Fibroblast of pulmonary artery (primary cell): Measurements from ENCODE around the gene ZNF827.

ENCODE experiments used
- DNase-seq: peaks from one replicate; pipeline ENCODE4 v3.0.0-alpha.2; 2010; ENCODE audit warnings: low read depth
- H3K4me3 ChIP-seq: replicated peaks from 2 replicates; pipeline ENCODE4 v1.5.1; 2011; ENCODE audit warnings: low read depth, mild to moderate bottlenecking, control low read depth, low read length, moderate library complexity
- TF ChIP-seq, protein P1 (sequence below): IDR thresholded peaks from 2 replicates; pipeline ENCODE4 v1.5.1; 2011; ENCODE audit warnings: mild to moderate bottlenecking, control low read depth, low read length, inconsistent platforms; ENCODE audit errors: missing control alignments

ZNF827 gene

DNA sequence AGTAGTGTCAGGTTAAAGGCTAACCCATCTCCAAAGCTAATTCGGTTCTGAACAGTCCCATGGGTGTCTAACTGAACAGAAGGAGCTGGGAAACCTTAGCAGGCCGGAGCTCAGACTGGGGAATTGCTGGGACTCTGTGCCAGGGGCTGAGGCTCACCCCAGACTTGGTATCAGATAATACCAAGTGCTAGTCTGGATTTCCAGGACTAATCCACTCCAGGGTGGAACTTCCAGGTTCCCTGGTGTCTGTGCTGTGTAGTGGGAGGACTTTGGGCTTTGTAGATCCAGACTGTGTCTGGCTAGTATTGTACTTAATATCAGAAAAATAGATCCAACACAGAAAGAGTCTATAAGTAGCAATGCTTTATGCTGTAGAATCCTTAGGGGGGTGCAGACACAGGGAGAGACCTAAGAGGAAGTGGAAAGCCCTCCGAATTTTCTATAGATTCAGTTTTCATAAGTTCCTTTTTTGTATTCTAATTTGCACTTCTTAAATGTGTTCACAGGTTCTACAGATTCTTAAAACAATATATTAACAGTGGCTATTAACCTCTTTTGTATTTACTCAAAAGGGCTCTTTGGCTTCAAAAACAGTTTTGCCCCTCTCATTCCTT lies 4.1 kb downstream of the ZNF827 start:
- DNase-seq, result no peak
- TF ChIP-seq, protein P1, sequence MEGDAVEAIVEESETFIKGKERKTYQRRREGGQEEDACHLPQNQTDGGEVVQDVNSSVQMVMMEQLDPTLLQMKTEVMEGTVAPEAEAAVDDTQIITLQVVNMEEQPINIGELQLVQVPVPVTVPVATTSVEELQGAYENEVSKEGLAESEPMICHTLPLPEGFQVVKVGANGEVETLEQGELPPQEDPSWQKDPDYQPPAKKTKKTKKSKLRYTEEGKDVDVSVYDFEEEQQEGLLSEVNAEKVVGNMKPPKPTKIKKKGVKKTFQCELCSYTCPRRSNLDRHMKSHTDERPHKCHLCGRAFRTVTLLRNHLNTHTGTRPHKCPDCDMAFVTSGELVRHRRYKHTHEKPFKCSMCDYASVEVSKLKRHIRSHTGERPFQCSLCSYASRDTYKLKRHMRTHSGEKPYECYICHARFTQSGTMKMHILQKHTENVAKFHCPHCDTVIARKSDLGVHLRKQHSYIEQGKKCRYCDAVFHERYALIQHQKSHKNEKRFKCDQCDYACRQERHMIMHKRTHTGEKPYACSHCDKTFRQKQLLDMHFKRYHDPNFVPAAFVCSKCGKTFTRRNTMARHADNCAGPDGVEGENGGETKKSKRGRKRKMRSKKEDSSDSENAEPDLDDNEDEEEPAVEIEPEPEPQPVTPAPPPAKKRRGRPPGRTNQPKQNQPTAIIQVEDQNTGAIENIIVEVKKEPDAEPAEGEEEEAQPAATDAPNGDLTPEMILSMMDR, result no peak
- H3K4me3 ChIP-seq, result no peak overlapping the region

DNA sequence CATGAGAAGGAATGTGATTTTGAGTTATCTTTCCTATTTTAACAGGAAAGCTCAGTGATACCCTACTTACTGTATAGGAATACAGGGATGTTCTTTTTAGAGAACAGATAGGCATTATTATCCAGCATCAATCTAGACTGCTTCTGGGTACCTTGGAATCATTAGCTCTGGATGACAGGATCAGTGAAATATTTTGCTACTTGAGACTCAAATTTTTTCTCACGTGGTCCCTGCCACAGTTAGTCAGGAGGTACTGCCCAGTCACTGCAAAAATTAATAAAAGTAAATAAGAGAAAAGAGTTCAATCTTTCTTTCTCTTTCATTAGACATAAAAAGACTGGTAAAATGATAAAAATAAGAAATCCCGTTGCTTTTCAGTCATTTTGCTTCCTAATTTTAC lies 5.5 kb downstream of the ZNF827 start:
- DNase-seq, result no peak
- TF ChIP-seq, protein P1, result no peak
- no peak overlapping the region for H3K4me3 ChIP-seq

DNA sequence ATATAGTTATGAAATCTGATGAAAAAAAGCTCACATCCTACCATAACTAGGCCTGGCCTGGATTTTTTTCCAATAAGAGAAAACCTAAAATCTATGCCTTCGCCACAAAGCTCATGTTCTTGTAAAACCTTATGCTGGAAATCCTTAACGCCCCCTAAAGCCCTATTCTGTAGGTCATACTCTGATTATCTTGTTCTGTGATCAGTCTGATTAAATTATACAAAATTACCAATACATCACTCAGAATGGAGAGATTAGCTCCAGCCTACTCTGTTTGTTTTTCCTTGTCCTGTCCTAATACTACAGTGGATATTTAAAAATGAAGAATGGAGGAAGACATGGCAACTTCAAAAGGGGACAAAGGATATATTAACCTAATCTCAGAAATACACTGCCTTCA lies 7.2 kb downstream of the ZNF827 start:
- TF ChIP-seq, protein P1, result no peak
- DNase-seq, result no peak
- H3K4me3 ChIP-seq, result no peak overlapping the region

DNA sequence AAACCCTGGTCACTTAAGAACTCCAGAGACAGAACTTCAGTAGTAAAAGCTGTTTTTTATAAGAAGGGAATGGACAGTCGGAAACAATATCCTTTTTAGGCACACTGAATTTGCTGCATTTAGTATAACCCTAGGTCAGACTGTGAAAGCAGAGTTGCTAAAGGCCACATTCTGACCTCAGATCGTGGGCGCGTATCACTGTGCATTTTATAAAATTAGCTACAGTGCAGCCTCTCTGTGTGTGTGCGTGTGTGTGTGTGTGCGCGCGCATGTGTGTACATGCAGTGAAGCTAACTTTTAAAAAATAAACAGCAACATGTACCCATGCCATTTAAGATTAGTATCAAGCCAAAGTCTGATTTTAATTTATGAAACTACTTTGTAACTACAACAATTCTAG lies 8.0 kb downstream of the ZNF827 start:
- TF ChIP-seq, protein P1, result no peak
- no peak for DNase-seq
- H3K4me3 ChIP-seq, result no peak overlapping the region

DNA sequence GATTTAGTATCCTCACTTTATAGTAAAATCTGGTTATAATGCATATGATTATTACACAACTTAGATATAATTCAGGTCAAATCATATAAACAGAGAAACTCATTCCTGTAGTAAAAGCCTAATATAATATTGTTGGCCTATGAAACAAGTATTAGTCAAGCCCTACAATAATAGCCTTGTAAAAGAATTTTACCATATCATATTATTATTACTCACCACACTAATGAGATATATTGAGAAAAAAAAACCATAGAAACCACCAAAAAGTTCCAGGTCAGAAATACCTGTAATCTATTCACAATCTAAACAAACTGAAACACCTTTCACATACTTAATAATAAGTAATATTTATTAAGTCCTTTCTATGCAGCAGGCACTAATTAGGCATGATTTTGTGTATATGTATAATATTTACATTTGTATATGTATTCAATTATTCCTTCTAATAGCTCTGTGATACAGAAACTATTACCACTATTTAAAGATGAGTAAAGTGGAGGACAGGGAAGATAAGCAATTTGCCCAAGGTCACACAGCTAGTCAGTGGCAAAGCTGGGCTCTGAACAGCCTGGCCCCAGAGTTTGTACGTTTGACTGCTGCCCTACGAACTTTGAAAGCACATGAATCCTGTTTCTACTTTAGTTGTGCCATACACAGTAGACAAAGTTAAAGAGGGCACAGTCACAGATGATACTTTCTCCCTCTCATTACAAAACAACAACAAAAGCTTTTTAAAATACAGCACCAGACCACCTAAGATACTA lies 9.0 kb downstream of the ZNF827 start:
- no peak for DNase-seq
- TF ChIP-seq, protein P1, result no peak
- no peak overlapping the region for H3K4me3 ChIP-seq

DNA sequence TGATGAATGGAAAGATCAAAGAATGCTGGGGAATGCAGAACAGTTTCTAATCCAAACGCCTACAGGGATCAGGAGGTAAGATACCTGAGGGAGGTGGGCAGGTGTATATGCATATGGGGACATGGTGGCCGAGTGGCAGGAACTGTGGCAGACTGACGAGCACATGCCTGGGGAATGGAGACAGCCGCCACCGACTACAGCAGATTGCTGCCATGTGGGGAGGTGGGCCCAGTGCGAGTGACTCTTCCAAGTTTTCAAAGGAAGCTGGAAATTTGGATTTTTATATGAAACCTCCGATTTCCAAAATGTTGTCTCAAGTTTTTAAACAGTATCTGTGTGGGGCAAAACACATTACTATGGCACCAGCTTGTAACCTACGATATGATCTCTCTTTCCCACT lies 9.9 kb downstream of the ZNF827 start:
- no peak overlapping the region for H3K4me3 ChIP-seq
- no peak for DNase-seq
- TF ChIP-seq, protein P1, result no peak

DNA sequence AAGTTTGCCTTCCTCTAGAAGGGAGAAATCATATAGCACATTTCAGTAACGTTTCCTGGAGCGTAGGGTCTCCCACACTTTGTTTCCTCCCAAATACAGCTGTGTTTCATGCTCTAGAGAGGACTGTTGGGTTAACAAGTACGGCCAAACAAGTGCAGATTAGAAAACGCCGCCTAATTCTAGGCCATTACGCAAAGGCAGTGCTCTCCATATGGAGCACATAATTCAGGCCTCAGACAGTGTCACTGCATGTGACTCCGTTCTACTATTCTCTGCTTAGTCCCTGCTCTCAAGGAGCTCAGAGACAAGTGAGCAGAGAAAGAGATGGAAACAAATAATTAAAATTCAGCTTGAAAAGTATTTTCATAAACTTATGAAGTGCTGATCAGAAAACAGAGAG lies 11.6 kb downstream of the ZNF827 start:
- TF ChIP-seq, protein P1, result no peak
- no peak for DNase-seq
- H3K4me3 ChIP-seq, result no peak overlapping the region
